Activated B cell treated with CpG ODN at 0.5 μM for 24 hours (primary cell): ENCODE results near the gene TAS2R40. TPM values are rescaled to one million over a fixed set of nuclear protein-coding genes. Genes with fewer than 3 reads are reported as not detected.
A peak's percentile ranks its signal among the peaks of the same experiment; 100 is the strongest.

Experiments
- ATAC-seq: fragments of 200-7000 bp; cut with Tn5 transposase; one replicate; pipeline ENCODE4 v1.10.0; 2021; ENCODE audit warnings: low read depth, mild to moderate bottlenecking, moderate library complexity
- CTCF ChIA-PET: fragments of 350-600 bp; sonication (Branson Sonifier 250); formaldehyde crosslinking; loops from one replicate; lab custom pipeline; 2021; ENCODE audit warnings: antibody characterized with exemption; lab: Charles Lee
- POLR2A ChIA-PET: fragments of 350-600 bp; sonication (Branson Sonifier 250); formaldehyde crosslinking; loops from one replicate; lab custom pipeline; 2021; ENCODE audit warnings: antibody characterized with exemption; lab: Charles Lee
- DNase-seq: peaks from one replicate; pipeline ENCODE4 v3.0.0; 2022
- H3K27ac Mint-ChIP-seq: one replicate; pipeline ENCODE4 v1.8.0; 2020; ENCODE audit warnings: mixed read lengths
- H3K27me3 Mint-ChIP-seq: one replicate; pipeline ENCODE4 v1.8.0; 2021; ENCODE audit warnings: mixed read lengths
- H3K36me3 Mint-ChIP-seq: one replicate; pipeline ENCODE4 v1.8.0; 2021; ENCODE audit warnings: low read depth, mixed read lengths
- H3K4me1 Mint-ChIP-seq: one replicate; pipeline ENCODE4 v1.8.0; 2021; ENCODE audit warnings: mixed read lengths
- H3K4me3 Mint-ChIP-seq: one replicate; pipeline ENCODE4 v1.8.0; 2020; ENCODE audit warnings: mild to moderate bottlenecking, mixed read lengths
- H3K9me3 Mint-ChIP-seq: one replicate; pipeline ENCODE4 v1.8.0; 2020; ENCODE audit warnings: mixed read lengths
- CTCF ChIP-seq: fragments of 200-600 bp; IDR thresholded peaks from one replicate; pipeline ENCODE4 v1.8.0; 2022; ENCODE audit warnings: antibody characterized with exemption, mild to moderate bottlenecking
- intact Hi-C: fragments of 100-400 bp; cut with micrococcal nuclease; formaldehyde crosslinking; loops from one replicate; pipeline ENCODE4 v1.15.1; 2024
- total RNA-seq: library from RNA; stranded (reverse); gene quantifications from 2 replicates; pipeline ENCODE4 v1.2.3, GENCODE V29; 2022

The TAS2R40 gene
- total RNA-seq, 1 donor from 2014 or later, result not detected

GRCh38 chr7:143255564-143255963, 33.7 kb downstream of the TAS2R40 start:
- Mint-ChIP-seq H3K4me3 (no peak overlapping the region), H3K27me3 (no peaks in the 10 kb centered on the region), H3K27ac (peak overlapping the region; percentile 67), H3K36me3 (no peaks in the 10 kb centered on the region), H3K4me1 (peaks cover 59% of the 10 kb centered on the region), H3K9me3 (peaks cover 7% of the 10 kb centered on the region)
- ATAC-seq, result no peak
- DNase-seq, result no peak
- no peak for TF ChIP-seq CTCF
- ChIA-PET POLR2A (no interaction called here), CTCF (interaction anchor here (0.8 to 3.6 kb wide), 4 partner anchors 11 to 160 kb away, joined by 3 to 19 read pairs (median 4); no protein-coding TSS in a partner anchor)
- intact Hi-C loops, result loop anchor here (5.0 kb wide), 1 partner anchor 448 kb away; no protein-coding TSS in a partner anchor

- intact Hi-C loops, result loop anchor here (5.0 kb wide), 1 partner anchor 449 kb away; no protein-coding TSS in a partner anchor
- ChIA-PET CTCF (interaction anchor here (0.8 to 3.6 kb wide), 6 partner anchors 12 to 160 kb away, joined by 3 to 19 read pairs (median 3); no protein-coding TSS in a partner anchor), POLR2A (interaction anchor here (1.2 kb wide), 1 partner anchor 31 kb away, joined by 4 read pairs; the partner anchor contains the start of gene CASP2)
- no peaks in the 10 kb centered on the region for H3K36me3 Mint-ChIP-seq
- H3K9me3 Mint-ChIP-seq, result peaks cover 7% of the 10 kb centered on the region
- H3K4me1 Mint-ChIP-seq, result peaks cover 52% of the 10 kb centered on the region
- peak overlapping the region; percentile 85 for H3K27ac Mint-ChIP-seq
- no peak overlapping the region for H3K4me3 Mint-ChIP-seq
- TF ChIP-seq CTCF, result no peak
- ATAC-seq (no peak), DNase-seq (no peak)
- no peaks in the 10 kb centered on the region for H3K27me3 Mint-ChIP-seq
These were observed 34.5 kb downstream of the TAS2R40 start for GRCh38 chr7:143256325-143256724.

- H3K4me1 Mint-ChIP-seq, result peaks cover 47% of the 10 kb centered on the region
- no peak overlapping the region for H3K4me3 Mint-ChIP-seq
- no peak for TF ChIP-seq CTCF
- peak overlapping the region; percentile 85 for H3K27ac Mint-ChIP-seq
- POLR2A ChIA-PET, result interaction anchor here (1.2 kb wide), 1 partner anchor 31 kb away, joined by 4 read pairs; the partner anchor contains the start of gene CASP2
- CTCF ChIA-PET, result interaction anchor here (0.7 to 3.6 kb wide), 4 partner anchors 17 to 73 kb away, joined by 3 to 19 read pairs (median 3); no protein-coding TSS in a partner anchor
- no peak for DNase-seq
- intact Hi-C loops, result loop anchor here (1.0 to 5.0 kb wide), 3 partner anchors 17 to 450 kb away; partner anchors contain the start of gene CASP2
- ATAC-seq, result peak; percentile 89
- H3K9me3 Mint-ChIP-seq, result peaks cover 7% of the 10 kb centered on the region
- no peaks in the 10 kb centered on the region for H3K36me3 Mint-ChIP-seq
- no peaks in the 10 kb centered on the region for H3K27me3 Mint-ChIP-seq
These were observed 35.1 kb downstream of the TAS2R40 start for GRCh38 chr7:143256932-143257331.

GRCh38 chr7:143257501-143257900, 35.7 kb downstream of the TAS2R40 start:
- Mint-ChIP-seq H3K4me3 (no peak overlapping the region), H3K27ac (peak overlapping the region; percentile 15), H3K9me3 (peaks cover 6% of the 10 kb centered on the region), H3K4me1 (peaks cover 47% of the 10 kb centered on the region), H3K27me3 (no peaks in the 10 kb centered on the region), H3K36me3 (no peaks in the 10 kb centered on the region)
- ATAC-seq, result no peak
- intact Hi-C loops, result loop anchor here (1.0 to 5.0 kb wide), 3 partner anchors 17 to 450 kb away; partner anchors contain the start of gene CASP2
- DNase-seq, result no peak
- TF ChIP-seq CTCF, result no peak
- ChIA-PET POLR2A (no interaction called here), CTCF (interaction anchor here (0.7 to 3.6 kb wide), 4 partner anchors 8 to 73 kb away, joined by 3 to 19 read pairs (median 3); no protein-coding TSS in a partner anchor)

- peak overlapping the region; percentile 41 for H3K4me3 Mint-ChIP-seq
- H3K4me1 Mint-ChIP-seq, result peaks cover 56% of the 10 kb centered on the region
- H3K27ac Mint-ChIP-seq, result peak overlapping the region; percentile 77
- TF ChIP-seq CTCF, result no peak
- ChIA-PET POLR2A (interaction anchor here (0.7 to 1.1 kb wide), 4 partner anchors 29 to 670 kb away, joined by 3 to 5 read pairs (median 4); partner anchors contain the start of gene CASP2), CTCF (interaction anchor here (1.1 to 1.3 kb wide), 3 partner anchors 10 to 41 kb away, joined by 3 to 5 read pairs (median 3); no protein-coding TSS in a partner anchor)
- peaks cover under 1% of the 10 kb centered on the region for H3K9me3 Mint-ChIP-seq
- H3K27me3 Mint-ChIP-seq, result no peaks in the 10 kb centered on the region
- ATAC-seq, result no peak
- H3K36me3 Mint-ChIP-seq, result peaks cover 5% of the 10 kb centered on the region
- intact Hi-C loops, result loop anchor here (5.0 kb wide), 1 partner anchor 452 kb away; no protein-coding TSS in a partner anchor
- no peak for DNase-seq
These were observed 37.0 kb downstream of the TAS2R40 start for GRCh38 chr7:143258831-143259230.
